Lower leg skin (tissue), 3 donors: ENCODE results near the gene KLHL7.

Source experiments
- POLR2A ChIP-seq, 2 donors: fragments of 450-650 bp; IDR thresholded peaks; one replicate each; pipeline ENCODE4 v1.6.1; 2016 to 2017; ENCODE audit warnings: antibody characterized with exemption in 2 of 2, mild to moderate bottlenecking in 1 of 2, moderate library complexity in 1 of 2
- TF ChIP-seq, protein P1 (sequence below), 3 donors: fragments of 450-650 bp; IDR thresholded peaks; one replicate each; pipeline ENCODE4 v1.5.1; 2016; ENCODE audit warnings: antibody characterized with exemption in 3 of 3, mild to moderate bottlenecking in 3 of 3, moderate library complexity in 2 of 3

DNA sequence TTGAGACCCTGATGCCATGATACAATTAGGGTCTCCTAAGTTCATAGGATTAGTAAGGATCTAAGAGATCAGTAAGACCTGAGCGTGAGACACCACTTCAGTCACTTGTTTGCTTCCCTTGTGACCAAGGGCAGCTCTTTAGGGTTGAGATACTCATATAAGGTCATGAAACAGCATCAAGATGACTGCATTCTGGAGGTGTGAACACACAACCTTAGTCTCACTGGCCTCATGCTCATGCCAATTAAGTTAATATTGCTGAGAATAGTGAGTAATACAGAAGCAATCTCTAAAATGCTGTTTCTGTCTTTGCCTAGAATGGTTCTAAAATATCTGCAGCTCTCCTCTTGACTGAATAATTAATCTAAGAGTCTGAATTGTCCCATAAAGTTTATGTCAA, 39.6 kb upstream of the KLHL7 start:
- TF ChIP-seq, protein P1, sequence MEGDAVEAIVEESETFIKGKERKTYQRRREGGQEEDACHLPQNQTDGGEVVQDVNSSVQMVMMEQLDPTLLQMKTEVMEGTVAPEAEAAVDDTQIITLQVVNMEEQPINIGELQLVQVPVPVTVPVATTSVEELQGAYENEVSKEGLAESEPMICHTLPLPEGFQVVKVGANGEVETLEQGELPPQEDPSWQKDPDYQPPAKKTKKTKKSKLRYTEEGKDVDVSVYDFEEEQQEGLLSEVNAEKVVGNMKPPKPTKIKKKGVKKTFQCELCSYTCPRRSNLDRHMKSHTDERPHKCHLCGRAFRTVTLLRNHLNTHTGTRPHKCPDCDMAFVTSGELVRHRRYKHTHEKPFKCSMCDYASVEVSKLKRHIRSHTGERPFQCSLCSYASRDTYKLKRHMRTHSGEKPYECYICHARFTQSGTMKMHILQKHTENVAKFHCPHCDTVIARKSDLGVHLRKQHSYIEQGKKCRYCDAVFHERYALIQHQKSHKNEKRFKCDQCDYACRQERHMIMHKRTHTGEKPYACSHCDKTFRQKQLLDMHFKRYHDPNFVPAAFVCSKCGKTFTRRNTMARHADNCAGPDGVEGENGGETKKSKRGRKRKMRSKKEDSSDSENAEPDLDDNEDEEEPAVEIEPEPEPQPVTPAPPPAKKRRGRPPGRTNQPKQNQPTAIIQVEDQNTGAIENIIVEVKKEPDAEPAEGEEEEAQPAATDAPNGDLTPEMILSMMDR (IDR thresholded peaks at IDR 0.05), result no peak
- TF ChIP-seq POLR2A (IDR thresholded peaks at IDR 0.05), result no peak
